HepG2 (cell line): ENCODE measurements around the gene KRT13.

Experiments used
- GTF3A ChIP-seq: sonication (generic); formaldehyde crosslinking; conservative IDR thresholded peaks from 2 replicates; pipeline ENCODE4 v1.4.0; 2020; ENCODE audit warnings: mild to moderate bottlenecking, missing genetic modification reagents
- IRF2 ChIP-seq: IDR thresholded peaks from 2 replicates; pipeline ENCODE4 v1.6.1; 2018; ENCODE audit warnings: missing genetic modification reagents, missing compliant biosample characterization
- POLR2A ChIP-seq, 2 experiments: IDR thresholded peaks; 2 replicates each; pipeline ENCODE4 v1.6.1; 2011; ENCODE audit warnings: low read depth in 2 of 2, low read length in 2 of 2, mild to moderate bottlenecking in 1 of 2, moderate library complexity in 1 of 2; ENCODE audit not compliant: insufficient read depth in 1 of 2
- ZNF280D ChIP-seq: sonication (generic); formaldehyde crosslinking; IDR thresholded peaks from 2 replicates; pipeline ENCODE4 v1.5.1; 2020; ENCODE audit warnings: mild to moderate bottlenecking, missing genetic modification reagents
- ZNF512 ChIP-seq: sonication (generic); formaldehyde crosslinking; IDR thresholded peaks from 2 replicates; pipeline ENCODE4 v1.4.0; 2020; ENCODE audit warnings: mild to moderate bottlenecking, missing genetic modification reagents
- ZNF780A ChIP-seq: sonication (generic); formaldehyde crosslinking; IDR thresholded peaks from 2 replicates; pipeline ENCODE4 v1.8.0; 2022; ENCODE audit warnings: mild to moderate bottlenecking, missing genetic modification reagents, moderate library complexity

- TF ChIP-seq ZNF780A (CRISPR knock-in tag) (no peak), ZNF512 (CRISPR knock-in tag) (no peak), ZNF280D (CRISPR knock-in tag) (no peak), IRF2 (no peak), POLR2A (IDR thresholded peaks at IDR 0.05; ENCODE audit: insufficient read depth in 1 of 2, low read depth in 2 of 2, low read length in 2 of 2) (no peak), GTF3A (no peak)
These were observed 24.8 kb downstream of the KRT13 start for GRCh38 chr17:41480581-41480980.
